HG03432 (cell line): ENCODE data around the gene IL17C.

Experiments
- ATAC-seq: cut with Tn5 transposase; IDR thresholded peaks from one replicate; pipeline ENCODE4 v1.9.1; 2021; ENCODE audit warnings: mild to moderate bottlenecking, moderate library complexity; ENCODE audit not compliant: unreplicated experiment

Gene IL17C

DNA sequence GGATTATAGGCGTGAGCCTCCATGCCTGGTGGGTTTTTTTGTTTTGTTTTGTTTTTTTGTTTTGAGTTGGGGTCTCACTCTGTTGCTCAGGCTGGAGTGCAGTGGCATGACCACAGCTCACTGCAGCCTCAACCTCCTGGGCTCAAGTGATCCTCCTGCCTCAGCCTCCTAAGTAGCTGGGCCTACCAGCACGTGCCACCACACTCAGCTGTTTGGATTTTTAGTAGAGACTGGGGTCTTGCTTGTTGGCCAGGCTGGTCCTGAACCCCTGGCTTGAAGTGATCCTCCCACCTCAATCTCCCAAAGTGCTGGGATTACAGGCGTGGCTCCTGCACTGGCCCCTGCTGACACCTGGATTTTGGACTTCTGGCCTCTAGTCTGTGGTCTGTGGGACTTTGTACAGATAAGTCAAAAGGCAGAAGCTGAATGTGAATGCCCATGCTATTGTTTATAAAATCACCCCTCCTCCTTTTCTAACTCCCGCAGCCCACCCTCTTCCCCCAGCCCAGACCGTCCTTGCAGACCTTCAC is 42.2 kb downstream of the IL17C start:
- no peak for ATAC-seq

DNA sequence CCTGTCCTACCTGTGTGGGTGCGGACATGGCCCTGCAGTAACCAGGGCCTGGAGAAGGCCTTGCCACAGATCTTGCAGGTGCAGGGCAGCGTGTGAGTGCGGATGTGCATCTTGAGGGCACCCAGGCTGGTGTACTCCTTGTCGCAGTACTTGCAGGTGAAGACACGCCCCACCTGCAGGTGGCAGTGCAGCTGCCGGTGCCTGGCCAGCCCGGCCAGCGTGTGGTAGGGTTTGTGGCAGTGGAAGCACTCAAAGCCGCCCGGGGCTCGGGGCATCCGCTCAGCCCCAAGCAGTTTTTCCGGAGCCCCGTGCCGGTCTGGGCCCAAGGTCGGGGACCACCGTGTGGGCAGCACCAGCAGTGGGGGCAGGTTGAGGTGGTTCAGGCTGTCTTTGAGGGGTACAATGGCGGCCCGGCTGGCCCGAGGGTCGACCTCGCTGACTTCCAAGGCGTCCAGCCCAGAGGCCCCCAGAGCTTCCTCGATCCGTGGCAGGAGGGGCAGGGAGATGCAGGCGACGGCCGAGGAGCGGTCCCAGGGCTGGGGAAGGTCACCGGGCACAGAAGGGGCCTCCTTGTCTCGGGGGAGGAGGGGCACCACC is 42.8 kb downstream of the IL17C start:
- peak; percentile 15 for ATAC-seq

GRCh38 chr16:88681709-88682451 is 43.5 kb downstream of the IL17C start:
- ATAC-seq = peak; percentile 70

GRCh38 chr16:88684569-88685155 is 46.3 kb downstream of the IL17C start:
- ATAC-seq = no peak

DNA sequence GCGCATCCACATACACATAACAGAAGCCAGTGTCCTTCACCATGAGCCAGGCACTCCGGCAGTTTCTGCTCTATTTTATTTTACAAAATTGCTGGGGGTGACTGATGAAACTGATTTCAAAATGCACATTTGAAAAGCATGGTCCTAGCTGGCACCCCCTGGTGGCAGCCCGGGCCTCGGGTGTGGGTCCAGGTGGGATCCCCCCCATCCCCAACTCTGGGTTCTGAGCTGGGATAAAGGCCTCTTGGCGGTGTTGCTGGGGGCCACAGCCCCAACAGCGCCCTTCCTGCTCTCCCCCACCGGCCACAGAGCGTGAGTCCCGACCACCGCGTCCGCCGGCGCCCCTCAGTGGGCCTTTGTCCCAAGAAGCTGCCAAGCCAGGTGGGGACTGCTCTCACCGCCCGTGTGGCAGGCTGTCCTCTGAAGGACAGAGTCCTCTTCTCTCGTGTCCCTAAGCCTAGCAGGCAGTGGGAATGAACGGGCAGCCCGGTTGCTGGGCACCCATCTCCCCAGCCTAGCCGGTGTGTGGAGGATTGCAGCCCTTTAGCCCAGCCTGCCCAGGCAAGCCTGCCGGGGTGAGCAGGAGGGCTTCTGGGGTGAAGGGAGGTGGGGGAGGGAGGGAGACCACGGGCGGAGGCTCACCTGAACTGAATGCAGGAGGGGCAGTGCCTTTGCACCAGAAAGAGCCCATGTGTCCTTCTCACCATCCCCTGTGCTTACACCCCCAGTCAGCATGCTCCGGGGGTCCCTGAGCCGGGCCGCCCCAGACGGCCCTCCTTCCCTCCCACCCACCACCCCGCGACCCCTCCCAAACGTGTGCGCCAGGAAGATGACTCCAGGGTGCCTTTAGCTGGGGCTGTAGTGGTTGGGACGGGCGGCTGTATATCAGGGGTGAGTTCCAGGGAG is 47.0 kb downstream of the IL17C start:
- no peak for ATAC-seq

GRCh38 chr16:88686062-88686438 is 47.7 kb downstream of the IL17C start:
- peak; percentile 3 for ATAC-seq

GRCh38 chr16:88686439-88687253 is 48.3 kb downstream of the IL17C start, which contains the start of gene SNAI3:
Gene SNAI3, minus strand, starts transcription at chr16:88686507. Its CDS starts 101 bp downstream, at chr16:88686406.
- peak; percentile 65 for ATAC-seq

DNA sequence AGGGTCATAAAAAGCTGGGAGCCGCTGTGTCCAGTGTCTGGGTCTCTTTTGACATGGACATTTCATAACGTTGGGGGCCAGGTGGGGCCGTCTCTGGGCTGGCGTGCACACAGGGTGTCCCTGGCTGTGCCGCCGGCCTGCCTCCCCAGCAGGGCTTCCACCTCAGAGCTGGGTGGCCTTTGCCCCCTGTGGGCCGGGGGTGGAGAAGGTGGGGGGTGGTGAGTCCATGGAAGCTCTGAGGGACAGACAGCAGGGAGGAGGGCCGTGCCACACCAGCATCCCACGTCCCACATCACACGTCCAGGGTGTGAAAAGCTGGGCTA is 48.8 kb downstream of the IL17C start:
- ATAC-seq = no peak

DNA sequence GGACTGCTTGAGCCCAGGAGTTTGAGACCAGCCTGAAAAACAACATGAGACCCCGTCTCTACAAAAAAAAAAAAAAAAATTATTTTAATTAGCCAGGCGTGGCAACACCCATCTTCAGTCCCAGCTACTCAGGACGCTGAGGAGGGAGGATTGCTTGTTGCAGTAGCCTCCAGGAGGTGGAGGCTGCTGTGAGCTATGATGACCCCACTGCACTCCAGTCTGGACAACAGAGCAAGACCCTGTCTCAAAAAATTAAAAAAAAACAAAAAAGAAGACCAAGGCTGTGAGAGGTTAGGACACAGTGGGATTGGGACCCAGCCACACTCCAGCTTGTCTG is 49.3 kb downstream of the IL17C start:
- no peak for ATAC-seq

- ATAC-seq = no peak
Observed at GRCh38 chr16:88688013-88688778, 49.8 kb downstream of the IL17C start.
